ENCODE measurements around the gene IGDCC3. TPM values are rescaled to one million over a fixed set of nuclear protein-coding genes. Genes with fewer than 3 reads are reported as not detected.

The IGDCC3 gene
- total RNA-seq, 2 donors from 2014 or later: not detected

GRCh38 chr15:65334586-65335231, 43.1 kb downstream of the IGDCC3 start:
- H3K27me3 ChIP-seq: no peaks in the 10 kb centered on the region
- no peaks in the 10 kb centered on the region for H3K9me3 ChIP-seq
- no peak for DNase-seq (ENCODE audit: low spot score)
- TF ChIP-seq CTCF (IDR thresholded peaks at IDR 0.05): no peak
- H3K4me1 ChIP-seq: no peaks in the 10 kb centered on the region
- no peak overlapping the region for H3K4me3 ChIP-seq
- H3K36me3 ChIP-seq: no peaks in the 10 kb centered on the region
- no peak overlapping the region for H3K27ac ChIP-seq

DNA sequence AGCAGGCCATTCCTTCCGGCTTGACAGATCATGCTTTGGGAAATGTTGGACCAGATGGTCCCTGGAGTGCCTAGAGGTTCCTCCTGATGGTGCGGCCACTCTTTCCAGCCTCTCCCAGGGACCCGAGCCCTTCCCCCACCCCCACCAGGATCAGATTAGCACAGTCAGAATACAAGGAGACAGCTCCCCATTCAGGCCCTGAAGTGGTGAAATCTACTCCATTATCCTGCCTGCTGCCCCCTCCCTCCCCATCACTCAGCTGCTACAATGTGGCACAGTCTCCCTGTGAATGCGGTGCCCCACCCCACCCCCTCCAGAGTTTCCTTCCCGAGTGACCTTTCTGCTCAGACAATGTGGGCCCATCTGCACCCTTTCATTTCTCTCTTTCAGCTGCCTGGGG, 43.9 kb downstream of the IGDCC3 start:
- H3K4me3 ChIP-seq: no peak overlapping the region
- H3K27me3 ChIP-seq: no peaks in the 10 kb centered on the region
- H3K36me3 ChIP-seq: no peaks in the 10 kb centered on the region
- H3K4me1 ChIP-seq: no peaks in the 10 kb centered on the region
- H3K9me3 ChIP-seq: no peaks in the 10 kb centered on the region
- no peak for DNase-seq (ENCODE audit: low spot score)
- no peak for TF ChIP-seq CTCF (IDR thresholded peaks at IDR 0.05)
- no peak overlapping the region for H3K27ac ChIP-seq

GRCh38 chr15:65333148-65333820, 44.5 kb downstream of the IGDCC3 start:
- H3K4me3 ChIP-seq: no peak overlapping the region
- no peak overlapping the region for H3K27ac ChIP-seq
- H3K27me3 ChIP-seq: no peaks in the 10 kb centered on the region
- H3K9me3 ChIP-seq: no peaks in the 10 kb centered on the region
- no peak for DNase-seq (ENCODE audit: low spot score)
- no peak for TF ChIP-seq CTCF (IDR thresholded peaks at IDR 0.05)
- H3K36me3 ChIP-seq: no peaks in the 10 kb centered on the region
- H3K4me1 ChIP-seq: no peaks in the 10 kb centered on the region

DNA sequence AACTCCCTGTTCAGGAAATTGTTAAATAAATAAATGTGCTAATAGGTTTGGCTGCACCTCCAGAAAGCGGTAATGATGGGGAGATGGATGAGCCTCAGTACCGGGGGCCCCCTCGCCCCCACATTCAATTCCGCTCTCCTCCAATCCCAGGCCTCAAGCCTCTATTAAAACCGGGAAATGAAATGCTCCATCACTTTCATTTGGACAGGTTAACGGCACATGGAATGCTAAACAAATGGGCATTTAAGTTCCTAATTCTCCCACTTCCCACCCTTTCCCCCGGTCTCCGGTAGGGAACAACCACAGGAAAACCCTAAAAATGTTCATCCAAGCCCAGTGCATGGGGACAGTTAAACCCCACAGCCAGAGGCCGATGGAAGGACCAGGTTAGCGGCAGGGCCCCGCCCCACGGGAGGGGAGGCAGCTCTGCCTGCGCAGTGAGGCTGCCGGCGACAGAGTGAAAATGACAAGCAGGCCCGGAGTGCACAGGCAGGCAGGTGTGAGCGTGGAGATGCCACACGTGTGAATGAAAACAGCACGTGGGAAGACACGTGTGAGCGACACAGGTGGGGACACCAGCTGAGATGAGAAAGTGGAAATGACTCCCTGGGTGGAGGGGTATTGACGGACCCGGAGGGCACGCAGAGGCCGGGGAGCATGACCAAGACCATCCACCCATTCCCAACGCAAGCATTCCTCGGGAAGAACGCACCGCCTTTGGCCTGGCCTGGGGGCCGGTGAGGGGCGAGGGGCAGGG, 45.2 kb downstream of the IGDCC3 start:
- no peak for TF ChIP-seq CTCF (IDR thresholded peaks at IDR 0.05)
- Histone ChIP-seq H3K4me1 (no peaks in the 10 kb centered on the region), H3K4me3 (no peak overlapping the region), H3K27ac (no peak overlapping the region), H3K27me3 (no peaks in the 10 kb centered on the region), H3K9me3 (no peaks in the 10 kb centered on the region), H3K36me3 (no peaks in the 10 kb centered on the region)
- no peak for DNase-seq (ENCODE audit: low spot score)

GRCh38 chr15:65331811-65332210, 46.0 kb downstream of the IGDCC3 start:
- Histone ChIP-seq H3K9me3 (no peaks in the 10 kb centered on the region), H3K27me3 (no peaks in the 10 kb centered on the region), H3K4me3 (no peak overlapping the region), H3K27ac (no peak overlapping the region), H3K36me3 (no peaks in the 10 kb centered on the region), H3K4me1 (no peaks in the 10 kb centered on the region)
- TF ChIP-seq CTCF (IDR thresholded peaks at IDR 0.05): no peak
- DNase-seq (ENCODE audit: low spot score): no peak
